ENCODE measurements around the gene TPM4.
A peak's percentile ranks its signal among the peaks of the same experiment; 100 is the strongest.

Gene TPM4

DNA sequence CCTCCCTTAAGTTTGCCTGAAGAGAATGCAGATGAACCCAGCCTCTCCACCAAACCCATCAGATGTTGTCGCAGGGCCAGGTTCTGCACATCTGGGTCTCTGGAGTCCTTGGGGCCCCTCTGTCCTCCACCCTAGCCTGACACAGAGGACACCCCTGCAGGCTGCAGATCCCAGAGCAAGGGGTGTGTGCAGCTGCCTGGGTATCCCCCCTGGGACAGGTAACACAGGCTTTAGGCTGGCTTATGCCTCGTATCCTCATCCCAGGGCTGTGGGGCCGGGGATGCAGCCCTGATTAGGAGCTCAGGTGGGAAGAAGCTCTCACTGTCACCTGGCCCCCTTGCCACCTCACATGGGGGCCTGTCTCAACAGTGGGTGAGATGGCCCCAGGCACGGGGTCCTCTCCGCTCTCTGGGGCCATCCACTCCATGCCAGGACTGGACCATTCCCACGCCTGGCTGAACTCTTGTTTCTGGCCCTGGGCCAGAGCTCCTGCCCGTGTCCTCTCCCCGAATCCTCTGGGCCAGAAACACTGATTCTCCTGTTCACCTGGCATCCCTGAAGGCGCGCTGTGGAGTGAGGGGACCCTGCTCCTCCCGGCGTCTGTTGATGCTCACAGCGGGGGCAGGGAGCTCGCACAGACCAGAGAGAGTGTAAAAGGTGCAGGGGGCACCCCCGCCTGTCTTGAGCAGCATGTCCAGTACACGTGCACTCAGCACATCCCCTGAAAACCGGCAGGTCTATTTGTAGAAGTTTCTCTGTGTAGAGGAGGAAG is 38.7 kb upstream of the TPM4 start:
- TF ChIP-seq, protein P1, sequence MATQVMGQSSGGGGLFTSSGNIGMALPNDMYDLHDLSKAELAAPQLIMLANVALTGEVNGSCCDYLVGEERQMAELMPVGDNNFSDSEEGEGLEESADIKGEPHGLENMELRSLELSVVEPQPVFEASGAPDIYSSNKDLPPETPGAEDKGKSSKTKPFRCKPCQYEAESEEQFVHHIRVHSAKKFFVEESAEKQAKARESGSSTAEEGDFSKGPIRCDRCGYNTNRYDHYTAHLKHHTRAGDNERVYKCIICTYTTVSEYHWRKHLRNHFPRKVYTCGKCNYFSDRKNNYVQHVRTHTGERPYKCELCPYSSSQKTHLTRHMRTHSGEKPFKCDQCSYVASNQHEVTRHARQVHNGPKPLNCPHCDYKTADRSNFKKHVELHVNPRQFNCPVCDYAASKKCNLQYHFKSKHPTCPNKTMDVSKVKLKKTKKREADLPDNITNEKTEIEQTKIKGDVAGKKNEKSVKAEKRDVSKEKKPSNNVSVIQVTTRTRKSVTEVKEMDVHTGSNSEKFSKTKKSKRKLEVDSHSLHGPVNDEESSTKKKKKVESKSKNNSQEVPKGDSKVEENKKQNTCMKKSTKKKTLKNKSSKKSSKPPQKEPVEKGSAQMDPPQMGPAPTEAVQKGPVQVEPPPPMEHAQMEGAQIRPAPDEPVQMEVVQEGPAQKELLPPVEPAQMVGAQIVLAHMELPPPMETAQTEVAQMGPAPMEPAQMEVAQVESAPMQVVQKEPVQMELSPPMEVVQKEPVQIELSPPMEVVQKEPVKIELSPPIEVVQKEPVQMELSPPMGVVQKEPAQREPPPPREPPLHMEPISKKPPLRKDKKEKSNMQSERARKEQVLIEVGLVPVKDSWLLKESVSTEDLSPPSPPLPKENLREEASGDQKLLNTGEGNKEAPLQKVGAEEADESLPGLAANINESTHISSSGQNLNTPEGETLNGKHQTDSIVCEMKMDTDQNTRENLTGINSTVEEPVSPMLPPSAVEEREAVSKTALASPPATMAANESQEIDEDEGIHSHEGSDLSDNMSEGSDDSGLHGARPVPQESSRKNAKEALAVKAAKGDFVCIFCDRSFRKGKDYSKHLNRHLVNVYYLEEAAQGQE (IDR thresholded peaks at IDR 0.05; ENCODE audit: insufficient read depth in 1 of 2, low read depth in 2 of 2, low read length in 2 of 2): no peak
- no peak for TF ChIP-seq FOXP2 (optimal IDR thresholded peaks at IDR 0.05; ENCODE audit: borderline replicate concordance, extremely low read depth, extremely low read length, insufficient read depth)
- no peak for TF ChIP-seq SIN3A (IDR thresholded peaks at IDR 0.05; ENCODE audit: borderline replicate concordance, insufficient read depth, low read length)
- TF ChIP-seq POLR2AphosphoS5 (IDR thresholded peaks at IDR 0.05; ENCODE audit: low read depth, low read length): no peak
- no peak for TF ChIP-seq TAF1 (IDR thresholded peaks at IDR 0.05; ENCODE audit: borderline replicate concordance, insufficient read depth, low read length)

DNA sequence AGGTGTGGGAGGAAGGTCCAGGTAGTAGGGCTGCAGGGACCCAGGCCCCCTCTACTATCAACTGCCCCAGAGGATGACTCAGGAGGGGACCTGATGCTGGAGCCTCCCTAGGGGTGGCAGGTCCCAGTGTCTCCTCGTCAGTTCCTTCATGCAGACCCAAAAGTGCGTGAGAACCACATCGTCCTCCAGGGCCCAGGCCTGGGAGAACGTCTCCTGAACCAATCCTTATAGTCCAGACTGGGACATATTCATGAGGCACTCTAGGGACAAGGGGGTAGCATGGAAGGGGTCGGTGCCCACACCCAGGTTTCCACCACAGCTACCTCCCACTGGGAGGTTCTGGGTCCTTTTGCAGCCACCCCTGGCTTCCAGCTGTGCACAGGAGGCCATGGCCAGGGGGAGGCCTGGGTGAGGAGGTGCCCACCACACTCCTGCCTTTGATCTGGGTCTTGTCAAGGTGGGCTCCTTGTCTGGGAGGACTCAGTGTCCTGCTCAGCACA is 38.0 kb upstream of the TPM4 start:
- TF ChIP-seq SIN3A (IDR thresholded peaks at IDR 0.05; ENCODE audit: borderline replicate concordance, insufficient read depth, low read length) (no peak), FOXP2 (optimal IDR thresholded peaks at IDR 0.05; ENCODE audit: borderline replicate concordance, extremely low read depth, extremely low read length, insufficient read depth) (no peak), POLR2AphosphoS5 (IDR thresholded peaks at IDR 0.05; ENCODE audit: low read depth, low read length) (no peak), TAF1 (IDR thresholded peaks at IDR 0.05; ENCODE audit: borderline replicate concordance, insufficient read depth, low read length) (no peak)
- TF ChIP-seq, protein P1 (IDR thresholded peaks at IDR 0.05; ENCODE audit: insufficient read depth in 1 of 2, low read depth in 2 of 2, low read length in 2 of 2): no peak

DNA sequence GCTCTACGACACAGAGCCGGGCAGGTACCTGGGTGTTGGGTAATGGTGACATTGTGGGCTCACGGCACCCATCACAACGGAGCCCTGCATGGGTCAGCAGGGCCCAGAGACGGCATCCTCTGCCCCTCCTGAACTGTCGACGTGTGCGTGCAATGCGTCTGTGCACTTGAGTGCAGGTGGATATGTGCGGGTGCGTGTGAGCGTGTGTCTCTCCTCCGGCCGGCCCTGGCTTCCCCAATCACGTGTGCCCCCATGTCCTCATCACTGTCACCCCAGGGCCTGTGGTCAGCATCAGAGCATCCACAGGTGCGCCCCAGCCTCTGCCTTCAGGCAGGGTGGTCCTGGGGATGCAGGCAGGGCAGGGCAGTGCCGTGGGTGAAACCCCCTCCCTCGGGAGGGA is 37.2 kb upstream of the TPM4 start:
- no peak for TF ChIP-seq TAF1 (IDR thresholded peaks at IDR 0.05; ENCODE audit: borderline replicate concordance, insufficient read depth, low read length)

DNA sequence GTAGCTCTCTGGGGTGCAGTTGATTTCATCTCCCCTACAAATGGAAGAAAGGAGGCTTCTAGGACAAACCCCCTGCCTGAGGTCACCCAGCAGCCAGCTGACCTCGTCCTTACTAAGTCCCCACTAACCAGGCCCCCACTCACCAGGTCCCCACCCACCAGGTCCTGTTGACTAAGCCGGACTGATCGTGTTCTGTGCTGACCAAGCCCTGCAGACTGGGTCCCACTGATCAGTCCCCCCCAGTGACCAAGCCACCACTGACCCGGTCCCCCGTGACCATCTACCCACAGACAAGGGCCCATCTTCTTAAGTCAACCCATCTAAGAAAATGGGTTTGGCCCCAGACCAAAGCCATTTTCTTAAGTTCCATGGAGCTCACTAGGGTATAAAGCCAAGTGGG is 36.8 kb upstream of the TPM4 start:
- TF ChIP-seq POLR2AphosphoS5 (IDR thresholded peaks at IDR 0.05; ENCODE audit: low read depth, low read length): no peak
- TF ChIP-seq, protein P1 (IDR thresholded peaks at IDR 0.05; ENCODE audit: insufficient read depth in 1 of 2, low read depth in 2 of 2, low read length in 2 of 2): no peak
- no peak for TF ChIP-seq FOXP2 (optimal IDR thresholded peaks at IDR 0.05; ENCODE audit: borderline replicate concordance, extremely low read depth, extremely low read length, insufficient read depth)
- TF ChIP-seq TAF1 (IDR thresholded peaks at IDR 0.05; ENCODE audit: borderline replicate concordance, insufficient read depth, low read length): no peak
- no peak for TF ChIP-seq SIN3A (IDR thresholded peaks at IDR 0.05; ENCODE audit: borderline replicate concordance, insufficient read depth, low read length)

DNA sequence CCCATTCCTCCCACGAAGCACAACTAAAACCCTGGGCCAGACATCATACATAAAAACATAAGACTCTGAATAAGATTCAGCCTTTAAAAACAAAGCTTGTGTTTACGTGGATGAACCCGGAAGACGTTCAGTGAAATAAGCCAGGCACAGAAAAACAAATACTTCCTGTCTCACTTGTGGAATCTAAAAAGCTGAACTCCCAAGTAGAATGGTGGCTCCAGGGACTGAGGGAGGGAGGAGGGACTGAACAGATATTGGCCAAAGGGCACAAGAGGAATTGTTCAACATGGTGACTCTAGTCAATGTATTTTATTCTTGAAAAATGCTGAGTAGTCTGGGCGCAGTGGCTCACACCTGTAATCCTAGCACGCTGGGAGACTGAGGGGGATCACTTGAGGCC is 35.7 kb upstream of the TPM4 start:
- TF ChIP-seq SIN3A (IDR thresholded peaks at IDR 0.05; ENCODE audit: borderline replicate concordance, insufficient read depth, low read length) (0 out of 2 replicates have a peak, but pooled peaks have one; percentile 16), POLR2AphosphoS5 (IDR thresholded peaks at IDR 0.05; ENCODE audit: low read depth, low read length) (no peak)

DNA sequence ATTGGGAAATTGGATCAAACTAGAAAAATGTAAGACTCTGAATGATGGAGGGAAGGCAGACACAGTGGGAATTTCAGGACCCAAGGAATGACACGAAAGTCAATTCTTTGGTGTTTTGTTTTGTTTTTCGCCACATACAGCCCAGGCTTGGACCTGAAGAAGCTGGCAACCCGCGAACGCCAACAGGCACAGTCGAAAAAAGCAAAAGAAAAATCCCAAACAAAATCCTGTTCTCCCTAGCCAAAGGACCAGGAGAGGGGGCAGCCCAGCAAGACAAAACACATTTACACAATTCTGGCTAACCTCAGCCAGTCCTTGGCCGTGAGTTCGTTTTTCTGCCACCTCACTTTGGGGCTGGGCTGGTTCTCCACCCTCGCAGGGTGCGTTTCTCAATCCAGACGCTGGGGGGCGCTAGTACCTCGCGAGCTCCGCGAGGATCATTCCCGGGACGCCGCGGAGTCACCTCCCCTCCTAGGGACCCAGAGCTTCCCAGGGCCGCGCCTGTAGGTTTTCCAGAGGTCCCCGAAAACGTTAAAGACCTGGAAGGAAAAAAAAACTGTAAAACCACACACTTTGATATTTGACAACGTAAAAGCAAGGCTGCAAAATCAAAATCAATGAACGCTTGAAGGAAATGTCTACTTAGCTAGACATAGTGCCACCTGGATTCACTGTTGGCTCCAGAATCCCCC is 34.9 kb upstream of the TPM4 start:
- peak; percentile 22 for TF ChIP-seq FOXP2 (optimal IDR thresholded peaks at IDR 0.05; ENCODE audit: borderline replicate concordance, extremely low read depth, extremely low read length, insufficient read depth)
- TF ChIP-seq SIN3A (IDR thresholded peaks at IDR 0.05; ENCODE audit: borderline replicate concordance, insufficient read depth, low read length): no peak

Measured in PFSK-1 (cell line).